Measurements from ENCODE around the gene VWCE. TPM values are rescaled to one million over a fixed set of nuclear protein-coding genes. Genes with fewer than 3 reads are reported as not detected.

Gene VWCE, protein sequence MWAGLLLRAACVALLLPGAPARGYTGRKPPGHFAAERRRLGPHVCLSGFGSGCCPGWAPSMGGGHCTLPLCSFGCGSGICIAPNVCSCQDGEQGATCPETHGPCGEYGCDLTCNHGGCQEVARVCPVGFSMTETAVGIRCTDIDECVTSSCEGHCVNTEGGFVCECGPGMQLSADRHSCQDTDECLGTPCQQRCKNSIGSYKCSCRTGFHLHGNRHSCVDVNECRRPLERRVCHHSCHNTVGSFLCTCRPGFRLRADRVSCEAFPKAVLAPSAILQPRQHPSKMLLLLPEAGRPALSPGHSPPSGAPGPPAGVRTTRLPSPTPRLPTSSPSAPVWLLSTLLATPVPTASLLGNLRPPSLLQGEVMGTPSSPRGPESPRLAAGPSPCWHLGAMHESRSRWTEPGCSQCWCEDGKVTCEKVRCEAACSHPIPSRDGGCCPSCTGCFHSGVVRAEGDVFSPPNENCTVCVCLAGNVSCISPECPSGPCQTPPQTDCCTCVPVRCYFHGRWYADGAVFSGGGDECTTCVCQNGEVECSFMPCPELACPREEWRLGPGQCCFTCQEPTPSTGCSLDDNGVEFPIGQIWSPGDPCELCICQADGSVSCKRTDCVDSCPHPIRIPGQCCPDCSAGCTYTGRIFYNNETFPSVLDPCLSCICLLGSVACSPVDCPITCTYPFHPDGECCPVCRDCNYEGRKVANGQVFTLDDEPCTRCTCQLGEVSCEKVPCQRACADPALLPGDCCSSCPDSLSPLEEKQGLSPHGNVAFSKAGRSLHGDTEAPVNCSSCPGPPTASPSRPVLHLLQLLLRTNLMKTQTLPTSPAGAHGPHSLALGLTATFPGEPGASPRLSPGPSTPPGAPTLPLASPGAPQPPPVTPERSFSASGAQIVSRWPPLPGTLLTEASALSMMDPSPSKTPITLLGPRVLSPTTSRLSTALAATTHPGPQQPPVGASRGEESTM
- total RNA-seq = 3.1 and 8.1 TPM in 2 replicates

GRCh38 chr11:61294717-61295595 lies at the start of gene VWCE:
VWCE (minus strand) TSS chr11:61295316; CDS start chr11:61295037, 279 bp downstream.

GRCh38 chr11:61332797-61333549 lies 37.9 kb upstream of the VWCE start, which contains the start of the genes DDB1 and TKFC:
DDB1 (minus strand) TSS chr11:61333105; CDS start chr11:61332968, 137 bp downstream.
TKFC (plus strand) TSS chr11:61333228; CDS start chr11:61334729, 1,501 bp downstream.

GRCh38 chr11:61240875-61241274 lies 54.2 kb downstream of the VWCE start, which contains the start of gene PGA5:
PGA5 (plus strand) TSS chr11:61241175; CDS start chr11:61241227, 52 bp downstream.

DNA sequence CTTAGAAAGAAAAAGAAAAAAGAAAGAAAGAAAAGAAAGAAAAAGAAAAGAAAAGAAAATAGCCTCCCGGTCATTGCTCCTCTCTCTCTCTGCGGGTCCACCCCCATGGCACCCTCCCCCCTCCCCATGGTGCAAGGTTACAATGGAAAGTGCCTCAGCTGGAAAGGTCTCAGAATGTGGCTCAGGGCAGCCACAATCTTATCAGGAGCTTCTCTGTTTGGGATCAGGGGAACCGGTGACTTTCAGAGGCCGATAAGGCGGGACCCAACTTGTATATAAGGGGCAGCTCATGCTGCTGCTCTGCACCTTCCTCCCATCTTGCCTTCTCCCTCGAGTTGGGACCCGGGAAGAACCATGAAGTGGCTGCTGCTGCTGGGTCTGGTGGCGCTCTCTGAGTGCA lies 73.1 kb downstream of the VWCE start, which contains the start of gene PGA4:
PGA4 (plus strand) TSS at position 301 of the 400 bp plus-strand sequence; CDS start at position 355, 54 bp downstream.

Other genes starting within 250 kb of the VWCE start
- not detected in 2 replicates for gene CD5, start 192.8 kb downstream of the VWCE start, total RNA-seq
- 12.9 and 16.2 TPM in 2 replicates for gene VPS37C, start 133.9 kb downstream of the VWCE start, total RNA-seq
- 0.73 and 2.2 TPM in 2 replicates for gene PGA3, start 91.8 kb downstream of the VWCE start, total RNA-seq
- under 0.01 and 0.37 TPM in 2 replicates for gene PGA4, start 73.0 kb downstream of the VWCE start, total RNA-seq
- gene PGA5, start 54.1 kb downstream of the VWCE start, total RNA-seq = 0.37 and 0.39 TPM in 2 replicates
- gene DDB1, start 37.8 kb upstream of the VWCE start, total RNA-seq = 241 and 273 TPM in 2 replicates
- 23.9 and 29.1 TPM in 2 replicates for gene TKFC, start 37.9 kb upstream of the VWCE start, total RNA-seq
- 28.2 and 29.4 TPM in 2 replicates for gene CYB561A3, start 66.6 kb upstream of the VWCE start, total RNA-seq
- 23.1 and 25.6 TPM in 2 replicates for gene TMEM138, start 67.1 kb upstream of the VWCE start, total RNA-seq
- gene TMEM216, start 97.3 kb upstream of the VWCE start, total RNA-seq = 4.7 and 5.1 TPM in 2 replicates
- 24.6 and 31.7 TPM in 2 replicates for gene CPSF7, start 134.7 kb upstream of the VWCE start, total RNA-seq
- 31.5 and 39.7 TPM in 2 replicates for gene SDHAF2, start 134.8 kb upstream of the VWCE start, total RNA-seq
- gene LRRC10B, start 213.4 kb upstream of the VWCE start, total RNA-seq = under 0.01 TPM in 1 of 2 replicates, not detected in the other

Data from subcutaneous preadipocyte (primary cell).